ENCODE results near the gene ZNF701. TPM values are rescaled to one million over a fixed set of nuclear protein-coding genes. Genes with fewer than 3 reads are reported as not detected.

ZNF701 gene
- total RNA-seq: 12.6 and 18.8 TPM in 2 replicates
- polyA plus RNA-seq: 5.7 and 6.8 TPM in 2 replicates
- 2.6 and 3.0 TPM in 2 replicates for polyA plus RNA-seq (2012)
- polyA minus RNA-seq (ENCODE audit: low replicate concordance): 5.4 and 10.9 TPM in 2 replicates

- Histone ChIP-seq H3K4me2 (ENCODE audit: extremely low read depth, insufficient read depth, low read length) (peak within 1 kb of the TSS; percentile 85), H4K20me1 (ENCODE audit: control insufficient read depth, extremely low read depth, insufficient read depth, low read length) (no peaks in the 10 kb centered on the region), H3K36me3 (ENCODE audit: control insufficient read depth, insufficient read depth, low read length) (peaks cover 5% of the 10 kb centered on the region), H3K27me3 (ENCODE audit: control insufficient read depth, insufficient read depth, low read length) (no peaks in the 10 kb centered on the region), H2AFZ (ENCODE audit: low read length) (peak within 1 kb of the TSS; percentile 90), H3K79me2 (ENCODE audit: control insufficient read depth, insufficient read depth, low read length) (no peaks in the 10 kb centered on the region), H3K27ac (ENCODE audit: insufficient read depth, low read length) (peak within 1 kb of the TSS; percentile 87), H3K4me3 (replicated peaks in 1 of 4; ENCODE audit: control extremely low read depth in 1 of 4, insufficient read depth in 1 of 4, low read depth in 3 of 4, low read length in 4 of 4) (peak within 1 kb of the TSS; percentile 70 to 88 (median 80)), H3K9me3 (ENCODE audit: control insufficient read depth, insufficient read depth, low read depth, low read length) (no peaks in the 10 kb centered on the region), H3K4me1 (ENCODE audit: control insufficient read depth, extremely low read depth, insufficient read depth, low read length) (no peaks in the 10 kb centered on the region), H3K9ac (ENCODE audit: insufficient read depth, low read length) (peak within 1 kb of the TSS; percentile 72)
- TF ChIP-seq EZH2 (IDR thresholded peaks at IDR 0.05; ENCODE audit: low read length, missing control alignments) (no peak), CTCF (conservative IDR thresholded peaks at IDR 0.05 in 1 of 2, IDR thresholded peaks at IDR 0.05 in 1 of 2; ENCODE audit: low read depth in 1 of 2, low read length in 2 of 2) (no peak)
- peak; percentile 87 to 92 for DNase-seq (ENCODE audit: low read depth in 2 of 2)
These were observed at the start of gene ZNF701 for GRCh38 chr19:52570000-52570861. TSS of gene ZNF701 (plus strand) at chr19:52570287. CDS start at chr19:52574148, 3,861 bp downstream.

- Histone ChIP-seq H3K27me3 (ENCODE audit: control insufficient read depth, insufficient read depth, low read length) (no peaks in the 10 kb centered on the region), H3K4me3 (replicated peaks in 1 of 4; ENCODE audit: control extremely low read depth in 1 of 4, insufficient read depth in 1 of 4, low read depth in 3 of 4, low read length in 4 of 4) (no peak overlapping the region), H3K27ac (ENCODE audit: insufficient read depth, low read length) (no peak overlapping the region), H3K4me2 (ENCODE audit: extremely low read depth, insufficient read depth, low read length) (no peak overlapping the region), H3K9me3 (ENCODE audit: control insufficient read depth, insufficient read depth, low read depth, low read length) (no peaks in the 10 kb centered on the region), H4K20me1 (ENCODE audit: control insufficient read depth, extremely low read depth, insufficient read depth, low read length) (no peaks in the 10 kb centered on the region), H3K79me2 (ENCODE audit: control insufficient read depth, insufficient read depth, low read length) (no peaks in the 10 kb centered on the region), H3K4me1 (ENCODE audit: control insufficient read depth, extremely low read depth, insufficient read depth, low read length) (no peaks in the 10 kb centered on the region), H3K36me3 (ENCODE audit: control insufficient read depth, insufficient read depth, low read length) (no peaks in the 10 kb centered on the region), H2AFZ (ENCODE audit: low read length) (no peak overlapping the region), H3K9ac (ENCODE audit: insufficient read depth, low read length) (no peak overlapping the region)
- no peak for TF ChIP-seq EZH2 (IDR thresholded peaks at IDR 0.05; ENCODE audit: low read length, missing control alignments)
- no peak for TF ChIP-seq CTCF (conservative IDR thresholded peaks at IDR 0.05 in 1 of 2, IDR thresholded peaks at IDR 0.05 in 1 of 2; ENCODE audit: low read depth in 1 of 2, low read length in 2 of 2)
- no peak for DNase-seq (ENCODE audit: low read depth in 2 of 2)
These were observed 47.5 kb upstream of the ZNF701 start for GRCh38 chr19:52522551-52522950.

GRCh38 chr19:52524086-52524485 is 46.0 kb upstream of the ZNF701 start:
- H3K4me2 ChIP-seq (ENCODE audit: extremely low read depth, insufficient read depth, low read length): no peak overlapping the region
- H3K36me3 ChIP-seq (ENCODE audit: control insufficient read depth, insufficient read depth, low read length): no peaks in the 10 kb centered on the region
- H2AFZ ChIP-seq (ENCODE audit: low read length): no peak overlapping the region
- no peaks in the 10 kb centered on the region for H3K27me3 ChIP-seq (ENCODE audit: control insufficient read depth, insufficient read depth, low read length)
- no peaks in the 10 kb centered on the region for H4K20me1 ChIP-seq (ENCODE audit: control insufficient read depth, extremely low read depth, insufficient read depth, low read length)
- no peak overlapping the region for H3K4me3 ChIP-seq (replicated peaks in 1 of 4; ENCODE audit: control extremely low read depth in 1 of 4, insufficient read depth in 1 of 4, low read depth in 3 of 4, low read length in 4 of 4)
- no peak overlapping the region for H3K9ac ChIP-seq (ENCODE audit: insufficient read depth, low read length)
- peaks cover 2% of the 10 kb centered on the region for H3K4me1 ChIP-seq (ENCODE audit: control insufficient read depth, extremely low read depth, insufficient read depth, low read length)
- no peaks in the 10 kb centered on the region for H3K9me3 ChIP-seq (ENCODE audit: control insufficient read depth, insufficient read depth, low read depth, low read length)
- H3K27ac ChIP-seq (ENCODE audit: insufficient read depth, low read length): no peak overlapping the region
- no peak for TF ChIP-seq EZH2 (IDR thresholded peaks at IDR 0.05; ENCODE audit: low read length, missing control alignments)
- no peak for TF ChIP-seq CTCF (conservative IDR thresholded peaks at IDR 0.05 in 1 of 2, IDR thresholded peaks at IDR 0.05 in 1 of 2; ENCODE audit: low read depth in 1 of 2, low read length in 2 of 2)
- DNase-seq (ENCODE audit: low read depth in 2 of 2): no peak
- H3K79me2 ChIP-seq (ENCODE audit: control insufficient read depth, insufficient read depth, low read length): peaks cover 6% of the 10 kb centered on the region

All from fibroblast of lung (primary cell).